PC-9 (cell line): Measurements from ENCODE around the gene ICA1. TPM values are rescaled to one million over a fixed set of nuclear protein-coding genes. Genes with fewer than 3 reads are reported as not detected.

Experiments
- BruUV-seq: library from RNA; stranded (reverse); fragments of 400-500 nt; replicated peaks from 2 replicates; lab custom pipeline; 2021; lab: Mats Ljungman, UMichigan
- CTCF ChIA-PET: fragments of 300-600 bp; sonication (Branson Sonifier 250); formaldehyde crosslinking; loops from one replicate; lab custom pipeline; 2022; ENCODE audit warnings: antibody characterized with exemption; lab: Charles Lee
- POLR2A ChIA-PET: fragments of 300-600 bp; sonication (Branson Sonifier 250); formaldehyde crosslinking; loops from one replicate; lab custom pipeline; 2022; ENCODE audit warnings: antibody characterized with exemption; ENCODE audit not compliant: unreplicated experiment; lab: Charles Lee
- DNase-seq, 2 experiments: peaks; one replicate each; pipeline versions ENCODE4 v3.0.0 to v3.0.0-alpha.2; 2015 to 2022; ENCODE audit warnings: mixed read lengths in 1 of 2
- H2AFZ ChIP-seq: fragments of 200-600 bp; sonication (generic); 2 replicates; pipeline ENCODE4 v1.8.1; 2017; ENCODE audit warnings: antibody characterized with exemption
- H3F3A ChIP-seq: fragments of 200-600 bp; sonication (generic); 2 replicates; pipeline ENCODE4 v1.8.1; 2017; ENCODE audit warnings: antibody characterized with exemption, mild to moderate bottlenecking, low read depth; ENCODE audit not compliant: insufficient read depth
- H3K27ac ChIP-seq: fragments of 200-600 bp; sonication (generic); 2 replicates; pipeline ENCODE4 v1.6.1; 2016; ENCODE audit warnings: mixed run types
- H3K27me3 ChIP-seq: fragments of 200-600 bp; sonication (generic); 2 replicates; pipeline ENCODE4 v1.6.1; 2016; ENCODE audit warnings: low read depth, mixed run types; ENCODE audit not compliant: insufficient read depth
- H3K36me3 ChIP-seq: fragments of 200-600 bp; sonication (generic); 2 replicates; pipeline ENCODE4 v1.6.1; 2016; ENCODE audit warnings: low read depth, mixed run types
- H3K4me1 ChIP-seq: fragments of 200-600 bp; sonication (generic); replicated peaks from 2 replicates; pipeline ENCODE4 v1.6.1; 2016; ENCODE audit warnings: mixed run types; ENCODE audit not compliant: insufficient read depth
- H3K4me2 ChIP-seq: fragments of 200-600 bp; sonication (generic); 2 replicates; pipeline ENCODE4 v1.6.1; 2017; ENCODE audit warnings: mixed run types
- H3K4me3 ChIP-seq: fragments of 200-600 bp; sonication (generic); 2 replicates; pipeline ENCODE4 v1.6.1; 2016; ENCODE audit warnings: mixed run types
- H3K79me2 ChIP-seq: fragments of 200-600 bp; sonication (generic); 2 replicates; pipeline ENCODE4 v1.6.1; 2017; ENCODE audit warnings: low read depth, mixed run types
- H3K9me2 ChIP-seq: fragments of 200-600 bp; sonication (generic); 2 replicates; pipeline ENCODE4 v1.8.1; 2017; ENCODE audit warnings: mild to moderate bottlenecking; ENCODE audit not compliant: insufficient read depth
- H3K9me3 ChIP-seq: fragments of 200-600 bp; sonication (generic); 2 replicates; pipeline ENCODE4 v1.8.1; 2016; ENCODE audit warnings: low read depth; ENCODE audit not compliant: insufficient read depth
- H4K20me1 ChIP-seq: fragments of 200-600 bp; sonication (generic); 2 replicates; pipeline ENCODE4 v1.8.1; 2017; ENCODE audit not compliant: insufficient read depth
- EZH2 ChIP-seq: fragments of 200-600 bp; sonication (generic); IDR thresholded peaks from 2 replicates; pipeline ENCODE4 v1.8.0; 2017; ENCODE audit warnings: antibody characterized with exemption, low read depth
- intact Hi-C: fragments of 100-400 bp; cut with micrococcal nuclease; formaldehyde crosslinking; loops from one replicate; pipeline ENCODE4 v1.10.0; 2022; ENCODE audit not compliant: unreplicated experiment
- total RNA-seq: library from RNA; stranded (reverse); gene quantifications from 2 replicates; pipeline ENCODE4 v1.2.3, GENCODE V29; 2021
- TF ChIP-seq, protein P1 (sequence below): fragments of 200-600 bp; sonication (generic); conservative IDR thresholded peaks from 2 replicates; pipeline ENCODE4 v1.6.1; 2017; ENCODE audit warnings: mixed run types, antibody characterized with exemption, mild to moderate bottlenecking, moderate library complexity

Gene ICA1
- total RNA-seq, 1 experiment from 2014 or later = 33.8 TPM

DNA sequence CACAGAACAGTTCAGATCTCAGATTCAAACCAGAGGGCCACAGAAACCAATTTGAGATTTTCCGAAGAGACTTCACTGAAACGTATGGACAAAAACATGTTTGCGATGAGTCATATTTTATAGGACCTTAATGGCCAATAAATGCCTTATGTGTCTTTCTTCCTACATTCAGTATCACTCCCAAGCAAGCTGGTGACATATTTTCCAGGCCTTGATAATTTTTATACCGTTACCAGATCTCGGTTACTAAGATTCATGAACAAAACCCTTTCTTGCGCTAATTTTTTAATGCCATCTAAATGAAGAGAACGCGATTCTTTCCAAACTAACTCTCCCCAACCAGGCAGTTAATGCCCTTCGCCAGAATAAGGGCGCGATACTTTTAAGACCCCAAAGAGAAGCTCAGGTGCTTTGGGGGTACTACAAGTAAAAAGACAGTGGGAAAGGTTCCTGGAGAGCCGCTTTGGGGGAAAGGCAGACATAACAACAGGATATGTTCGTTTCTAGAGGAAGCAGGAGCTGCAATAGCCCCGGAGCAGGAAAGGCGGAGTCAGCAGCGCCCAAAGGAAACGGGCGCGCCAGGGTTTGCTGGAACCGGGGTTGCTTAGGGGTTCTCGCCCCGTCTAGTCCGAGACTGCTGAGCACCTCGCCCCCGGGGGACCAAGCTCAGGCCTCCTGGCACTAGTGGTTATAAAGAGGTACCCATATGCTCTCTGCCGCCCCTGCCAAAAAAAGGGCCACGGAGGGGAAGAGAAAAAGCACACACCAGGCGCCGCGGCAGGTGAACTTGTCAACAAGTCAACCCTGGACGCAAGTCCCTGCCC is 884 bp downstream of the ICA1 start:
- Histone ChIP-seq H3K4me3 (peak overlapping the region; percentile 99), H3K9me3 (no peaks in the 10 kb centered on the region), H3K27me3 (no peaks in the 10 kb centered on the region), H3K4me2 (peak overlapping the region; percentile 89), H2AFZ (peak overlapping the region; percentile 95), H3K79me2 (peaks cover 27% of the 10 kb centered on the region), H3K4me1 (peaks cover 7% of the 10 kb centered on the region), H3F3A (peaks cover 5% of the 10 kb centered on the region; the same call in 1 of the 2 replicates), H4K20me1 (no peaks in the 10 kb centered on the region), H3K9me2 (no peaks in the 10 kb centered on the region), H3K36me3 (peaks cover 3% of the 10 kb centered on the region; the same call in 1 of the 2 replicates), H3K27ac (peak overlapping the region; percentile 71)
- ChIA-PET POLR2A (interaction anchor here (0.5 kb wide), 1 partner anchor 697 kb away, joined by 3 read pairs; no protein-coding TSS in a partner anchor), CTCF (no interaction called here)
- TSS peak; percentile 47 for BruUV-seq
- peak; percentile 61 to 80 for DNase-seq
- intact Hi-C loops = loop anchor here (1.0 kb wide), 1 partner anchor 292 kb away; no protein-coding TSS in a partner anchor
- TF ChIP-seq EZH2 = no peak
- TF ChIP-seq, protein P1, sequence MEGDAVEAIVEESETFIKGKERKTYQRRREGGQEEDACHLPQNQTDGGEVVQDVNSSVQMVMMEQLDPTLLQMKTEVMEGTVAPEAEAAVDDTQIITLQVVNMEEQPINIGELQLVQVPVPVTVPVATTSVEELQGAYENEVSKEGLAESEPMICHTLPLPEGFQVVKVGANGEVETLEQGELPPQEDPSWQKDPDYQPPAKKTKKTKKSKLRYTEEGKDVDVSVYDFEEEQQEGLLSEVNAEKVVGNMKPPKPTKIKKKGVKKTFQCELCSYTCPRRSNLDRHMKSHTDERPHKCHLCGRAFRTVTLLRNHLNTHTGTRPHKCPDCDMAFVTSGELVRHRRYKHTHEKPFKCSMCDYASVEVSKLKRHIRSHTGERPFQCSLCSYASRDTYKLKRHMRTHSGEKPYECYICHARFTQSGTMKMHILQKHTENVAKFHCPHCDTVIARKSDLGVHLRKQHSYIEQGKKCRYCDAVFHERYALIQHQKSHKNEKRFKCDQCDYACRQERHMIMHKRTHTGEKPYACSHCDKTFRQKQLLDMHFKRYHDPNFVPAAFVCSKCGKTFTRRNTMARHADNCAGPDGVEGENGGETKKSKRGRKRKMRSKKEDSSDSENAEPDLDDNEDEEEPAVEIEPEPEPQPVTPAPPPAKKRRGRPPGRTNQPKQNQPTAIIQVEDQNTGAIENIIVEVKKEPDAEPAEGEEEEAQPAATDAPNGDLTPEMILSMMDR = peak; percentile 17; the same call in 1 of the 2 replicates

DNA sequence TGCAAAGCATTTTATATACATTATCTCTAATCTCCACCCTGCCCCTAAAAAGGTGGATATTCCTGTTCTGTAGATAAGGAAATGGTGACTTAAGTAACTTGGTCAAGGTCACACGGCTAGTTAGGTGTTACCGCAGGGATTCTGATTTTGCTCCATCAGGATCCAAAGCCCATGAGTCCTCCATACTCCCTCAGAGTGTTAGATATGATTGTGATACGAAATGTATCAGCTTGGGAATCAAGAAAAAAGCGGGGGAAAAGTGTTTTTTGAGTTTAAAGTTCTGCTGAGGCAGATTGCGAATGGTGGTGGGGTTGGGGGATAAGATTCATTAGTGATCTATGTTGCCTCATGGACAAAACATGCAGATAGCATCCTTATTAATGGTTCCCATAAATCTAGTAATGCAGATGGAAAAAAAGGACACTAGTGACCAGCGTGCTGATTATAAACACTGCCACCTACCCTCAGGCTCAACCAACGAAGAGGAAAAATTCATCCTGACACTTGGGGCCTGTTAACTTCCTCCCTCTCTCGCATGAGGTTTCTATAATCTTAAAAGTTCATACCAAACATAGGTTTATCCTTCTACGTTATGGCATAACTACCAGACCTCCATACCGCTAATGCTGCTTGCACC is 2.3 kb downstream of the ICA1 start:
- Histone ChIP-seq H3K27ac (no peak overlapping the region), H3K79me2 (peaks cover 27% of the 10 kb centered on the region), H3K4me3 (no peak overlapping the region; the same call in 1 of the 2 replicates), H3F3A (peaks cover 5% of the 10 kb centered on the region; the same call in 1 of the 2 replicates), H3K27me3 (no peaks in the 10 kb centered on the region), H3K4me1 (peaks cover 7% of the 10 kb centered on the region), H4K20me1 (no peaks in the 10 kb centered on the region), H3K36me3 (peaks cover 3% of the 10 kb centered on the region; the same call in 1 of the 2 replicates), H3K9me2 (no peaks in the 10 kb centered on the region), H2AFZ (0 out of 2 replicates have a peak overlapping the region, but pooled peaks have one; percentile 95), H3K4me2 (peak overlapping the region; percentile 89; the same call in 1 of the 2 replicates), H3K9me3 (no peaks in the 10 kb centered on the region; the same call in 1 of the 2 replicates)
- no peak for DNase-seq
- no TSS peak for BruUV-seq
- TF ChIP-seq, protein P1 = no peak
- TF ChIP-seq EZH2 = no peak
- intact Hi-C loops = loop anchor here (1.0 kb wide), 1 partner anchor 290 kb away; no protein-coding TSS in a partner anchor
- ChIA-PET POLR2A (interaction anchor here (0.7 kb wide), 1 partner anchor 189 kb away, joined by 5 read pairs; no protein-coding TSS in a partner anchor), CTCF (no interaction called here)

DNA sequence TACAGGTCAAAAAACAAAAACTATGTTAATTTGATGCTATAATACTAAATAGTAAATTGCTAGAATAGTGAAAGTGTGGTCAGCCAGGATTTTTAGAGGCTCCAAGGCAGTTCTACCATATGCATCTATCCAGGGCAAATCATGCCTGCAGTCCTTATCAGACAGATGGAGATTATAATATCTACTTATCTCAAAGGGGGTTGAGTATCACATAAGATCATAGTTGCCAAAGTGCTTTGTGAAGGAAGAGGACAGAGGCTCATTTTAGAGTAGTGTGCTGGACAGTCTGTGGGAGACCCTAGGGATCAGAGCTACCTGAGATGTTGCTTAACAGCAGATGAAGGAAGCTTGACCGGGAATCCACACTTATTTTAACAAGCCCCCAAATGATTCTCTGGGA is 3.2 kb downstream of the ICA1 start:
- TF ChIP-seq, protein P1 = no peak
- no peak for TF ChIP-seq EZH2
- Histone ChIP-seq H3F3A (peaks cover 5% of the 10 kb centered on the region; the same call in 1 of the 2 replicates), H3K4me1 (peaks cover 7% of the 10 kb centered on the region), H3K4me2 (no peak overlapping the region), H3K36me3 (peaks cover 3% of the 10 kb centered on the region; the same call in 1 of the 2 replicates), H2AFZ (no peak overlapping the region), H3K27me3 (no peaks in the 10 kb centered on the region), H3K9me3 (no peaks in the 10 kb centered on the region; the same call in 1 of the 2 replicates), H3K79me2 (peaks cover 27% of the 10 kb centered on the region), H4K20me1 (no peaks in the 10 kb centered on the region), H3K27ac (no peak overlapping the region), H3K4me3 (no peak overlapping the region), H3K9me2 (no peaks in the 10 kb centered on the region)
- ChIA-PET CTCF (no interaction called here), POLR2A (no interaction called here)
- no peak for DNase-seq
- intact Hi-C loops = no loop called here
- no TSS peak for BruUV-seq
